Thoracic aorta (tissue), 2 donors: ENCODE data around the gene CDKAL1. TPM values are rescaled to one million over a fixed set of nuclear protein-coding genes. Genes with fewer than 3 reads are reported as not detected.

Experiments
- ATAC-seq: fragments of 150-250 bp; one replicate; pipeline ENCODE4 v1.8.0; 2017; ENCODE audit warnings: low read depth; ENCODE audit not compliant: insufficient number of reproducible peaks, low FRiP score
- DNase-seq: peaks from one replicate; pipeline ENCODE4 v3.0.0-alpha.2; 2020; ENCODE audit warnings: low spot score
- H3K27ac ChIP-seq, 2 donors: fragments of 200-600 bp; sonication (generic); 1 replicate in 1 of 2; 2 replicates in 1 of 2; pipeline ENCODE4 v1.5.1; 2016; ENCODE audit warnings: mild to moderate bottlenecking in 2 of 2, moderate library complexity in 2 of 2
- H3K27me3 ChIP-seq: fragments of 200-600 bp; sonication (generic); replicated peaks from 2 replicates; pipeline ENCODE4 v1.6.0; 2016; ENCODE audit warnings: mild to moderate bottlenecking; ENCODE audit not compliant: insufficient read depth
- H3K36me3 ChIP-seq: fragments of 200-600 bp; sonication (generic); one replicate; pipeline ENCODE4 v1.5.1; 2016
- H3K4me1 ChIP-seq, 2 donors: fragments of 200-600 bp; sonication (generic); 1 replicate in 1 of 2; 2 replicates in 1 of 2; pipeline versions ENCODE4 v1.5.1 to v1.6.0; 2016; ENCODE audit warnings: low read depth in 2 of 2, mild to moderate bottlenecking in 1 of 2; ENCODE audit not compliant: control insufficient read depth in 1 of 2
- H3K4me3 ChIP-seq: fragments of 200-600 bp; sonication (generic); 2 replicates; pipeline ENCODE4 v1.5.1; 2016; ENCODE audit warnings: mild to moderate bottlenecking
- H3K9me3 ChIP-seq: fragments of 200-600 bp; sonication (generic); 2 replicates; pipeline ENCODE4 v1.5.1; 2016
- total RNA-seq, 2 donors: library from RNA; depleted of rRNA; stranded (reverse); fragments of >200 nt; gene quantifications; one replicate each; pipeline versions ENCODE4 v1.1.0 to v1.2.3, GENCODE V29; 2016
- TF ChIP-seq, protein P1 (sequence below): fragments of 200-600 bp; sonication (generic); IDR thresholded peaks from one replicate; pipeline ENCODE4 v1.5.1; 2019; ENCODE audit warnings: antibody characterized with exemption

Gene CDKAL1
- total RNA-seq, 2 donors from 2014 or later, result 8.5 to 14.6 TPM

DNA sequence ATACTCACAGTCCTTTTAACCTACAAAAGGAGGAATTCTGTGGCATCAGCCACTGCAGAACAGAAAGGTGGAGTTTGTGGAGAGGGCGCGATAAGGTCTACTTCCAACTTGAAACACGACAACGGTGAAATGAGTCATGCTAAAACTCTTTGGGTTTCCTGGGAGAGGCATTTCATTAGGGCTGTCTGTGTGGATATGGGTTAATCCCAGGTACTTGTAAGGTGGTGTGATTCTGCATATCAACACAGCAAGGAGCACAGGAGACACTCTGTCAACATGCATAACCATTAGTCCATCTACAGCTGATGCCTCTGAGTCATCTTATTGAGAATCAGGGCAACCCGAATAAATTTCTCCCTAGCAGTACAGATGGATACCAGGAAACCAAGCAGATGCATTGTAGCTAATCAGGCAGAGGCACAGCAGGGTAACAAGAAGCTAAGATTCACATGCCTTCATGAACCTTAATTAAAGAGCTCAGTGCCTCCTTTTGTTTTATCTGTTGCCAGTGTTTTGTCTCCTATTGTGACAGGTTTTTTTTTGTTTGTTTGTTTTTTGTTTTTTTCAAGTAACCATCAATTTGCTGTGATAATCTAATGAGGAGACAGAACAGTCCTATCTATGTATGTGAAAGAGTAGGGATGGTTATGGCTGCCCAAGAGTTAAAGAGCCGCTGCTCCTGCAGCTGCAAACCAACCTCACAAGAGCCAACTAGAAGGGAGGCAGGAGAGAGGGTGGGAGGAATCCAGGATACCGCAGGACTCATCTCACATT, 743.5 kb downstream of the CDKAL1 start:
- H3K27me3 ChIP-seq, result no peaks in the 10 kb centered on the region
- no peak for DNase-seq
- TF ChIP-seq, protein P1, sequence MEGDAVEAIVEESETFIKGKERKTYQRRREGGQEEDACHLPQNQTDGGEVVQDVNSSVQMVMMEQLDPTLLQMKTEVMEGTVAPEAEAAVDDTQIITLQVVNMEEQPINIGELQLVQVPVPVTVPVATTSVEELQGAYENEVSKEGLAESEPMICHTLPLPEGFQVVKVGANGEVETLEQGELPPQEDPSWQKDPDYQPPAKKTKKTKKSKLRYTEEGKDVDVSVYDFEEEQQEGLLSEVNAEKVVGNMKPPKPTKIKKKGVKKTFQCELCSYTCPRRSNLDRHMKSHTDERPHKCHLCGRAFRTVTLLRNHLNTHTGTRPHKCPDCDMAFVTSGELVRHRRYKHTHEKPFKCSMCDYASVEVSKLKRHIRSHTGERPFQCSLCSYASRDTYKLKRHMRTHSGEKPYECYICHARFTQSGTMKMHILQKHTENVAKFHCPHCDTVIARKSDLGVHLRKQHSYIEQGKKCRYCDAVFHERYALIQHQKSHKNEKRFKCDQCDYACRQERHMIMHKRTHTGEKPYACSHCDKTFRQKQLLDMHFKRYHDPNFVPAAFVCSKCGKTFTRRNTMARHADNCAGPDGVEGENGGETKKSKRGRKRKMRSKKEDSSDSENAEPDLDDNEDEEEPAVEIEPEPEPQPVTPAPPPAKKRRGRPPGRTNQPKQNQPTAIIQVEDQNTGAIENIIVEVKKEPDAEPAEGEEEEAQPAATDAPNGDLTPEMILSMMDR, result no peak
- no peaks in the 10 kb centered on the region for H3K36me3 ChIP-seq
- H3K9me3 ChIP-seq, result no peaks in the 10 kb centered on the region
- H3K4me1 ChIP-seq, result no peaks in the 10 kb centered on the region
- H3K27ac ChIP-seq, result no peak overlapping the region
- ATAC-seq, result no peak
- no peak overlapping the region for H3K4me3 ChIP-seq

DNA sequence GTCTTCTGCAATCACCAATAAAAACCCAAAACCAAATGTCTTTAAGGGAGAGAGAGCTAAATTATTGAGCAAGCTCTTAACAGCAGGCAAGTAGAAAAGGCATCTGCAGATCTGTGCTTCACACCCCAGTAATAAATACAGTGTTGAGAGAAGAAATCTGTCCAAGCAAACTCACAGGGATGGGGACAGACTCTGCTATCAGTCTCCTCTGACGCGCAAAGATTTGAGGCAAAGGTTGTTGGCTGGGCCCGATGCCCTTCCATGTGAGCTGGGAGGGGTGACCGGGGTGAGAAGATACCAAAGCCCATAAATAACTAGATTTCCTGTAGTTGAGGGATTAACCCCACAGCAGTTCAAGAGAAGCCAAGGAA, 744.1 kb downstream of the CDKAL1 start:
- H3K4me3 ChIP-seq, result no peak overlapping the region
- H3K36me3 ChIP-seq, result no peaks in the 10 kb centered on the region
- DNase-seq (no peak), ATAC-seq (no peak)
- no peaks in the 10 kb centered on the region for H3K4me1 ChIP-seq
- no peaks in the 10 kb centered on the region for H3K27me3 ChIP-seq
- TF ChIP-seq, protein P1, result no peak
- H3K27ac ChIP-seq, result no peak overlapping the region
- H3K9me3 ChIP-seq, result no peaks in the 10 kb centered on the region

DNA sequence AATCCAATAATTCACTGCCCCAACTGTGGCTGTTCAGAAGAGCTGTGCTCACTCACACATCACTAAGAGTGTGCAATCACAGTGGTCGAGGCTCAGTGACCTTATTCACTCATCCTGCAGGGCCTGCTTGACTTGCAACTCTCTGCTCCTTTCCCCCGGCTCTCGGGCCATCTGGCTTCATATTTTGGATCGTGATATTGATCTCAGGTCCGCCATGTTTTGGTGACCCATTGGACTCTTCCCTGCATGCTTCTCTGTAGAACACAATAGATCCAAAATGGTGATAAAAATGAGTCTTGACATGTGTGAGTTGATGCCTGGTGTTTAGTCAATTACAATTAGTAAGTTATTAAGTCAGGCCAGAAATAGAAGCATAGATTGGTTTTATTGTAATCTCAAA, 745.4 kb downstream of the CDKAL1 start:
- Histone ChIP-seq H3K27ac (no peak overlapping the region), H3K27me3 (no peaks in the 10 kb centered on the region), H3K36me3 (no peaks in the 10 kb centered on the region), H3K9me3 (no peaks in the 10 kb centered on the region), H3K4me1 (no peaks in the 10 kb centered on the region), H3K4me3 (no peak overlapping the region)
- TF ChIP-seq, protein P1, result no peak
- no peak for DNase-seq
- ATAC-seq, result no peak

DNA sequence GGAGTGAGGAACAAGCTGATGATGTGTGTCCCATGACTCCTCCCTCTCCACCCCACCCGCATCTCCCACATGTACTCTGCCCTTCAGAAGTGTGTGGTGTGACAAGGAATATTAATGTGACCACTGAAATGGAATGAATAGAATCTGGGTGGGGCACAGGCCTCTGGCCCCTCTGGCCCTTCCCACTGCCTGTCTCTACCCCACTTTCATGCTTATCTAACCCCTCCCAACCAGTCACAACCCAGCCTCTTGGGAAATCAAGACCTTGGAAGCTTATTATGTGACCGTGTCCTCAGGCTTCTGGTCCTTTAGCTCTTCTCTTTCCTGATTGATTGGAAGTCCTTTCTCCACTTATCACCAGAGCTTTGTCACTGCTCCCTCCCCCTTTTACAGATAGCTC, 747.1 kb downstream of the CDKAL1 start:
- ATAC-seq (no peak), DNase-seq (no peak)
- TF ChIP-seq, protein P1, result no peak
- Histone ChIP-seq H3K4me3 (no peak overlapping the region), H3K9me3 (no peaks in the 10 kb centered on the region), H3K27me3 (no peaks in the 10 kb centered on the region), H3K27ac (no peak overlapping the region), H3K4me1 (no peaks in the 10 kb centered on the region), H3K36me3 (no peaks in the 10 kb centered on the region)

Other genes with a start within 250 kb of the CDKAL1 start
- 10 to 100 TPM in 1 of 2 donors, 1 to 10 TPM in 1; 6.5 to 12.4 TPM for gene E2F3, start 132.6 kb upstream of the CDKAL1 start, total RNA-seq